GM19240 (cell line): ENCODE measurements around the gene SORBS2.
A peak's percentile ranks its signal among the peaks of the same experiment; 100 is the strongest.
"Not testable (repeated sequence)": the region's sequence is repeated elsewhere in the genome, so short reads cannot be mapped to it uniquely, and the experiment has no call there.

ENCODE experiments used
- DNase-seq: peaks from one replicate; pipeline ENCODE4 v3.0.0; 2011; ENCODE audit warnings: low spot score; ENCODE audit not compliant: insufficient read length

The SORBS2 gene, protein sequence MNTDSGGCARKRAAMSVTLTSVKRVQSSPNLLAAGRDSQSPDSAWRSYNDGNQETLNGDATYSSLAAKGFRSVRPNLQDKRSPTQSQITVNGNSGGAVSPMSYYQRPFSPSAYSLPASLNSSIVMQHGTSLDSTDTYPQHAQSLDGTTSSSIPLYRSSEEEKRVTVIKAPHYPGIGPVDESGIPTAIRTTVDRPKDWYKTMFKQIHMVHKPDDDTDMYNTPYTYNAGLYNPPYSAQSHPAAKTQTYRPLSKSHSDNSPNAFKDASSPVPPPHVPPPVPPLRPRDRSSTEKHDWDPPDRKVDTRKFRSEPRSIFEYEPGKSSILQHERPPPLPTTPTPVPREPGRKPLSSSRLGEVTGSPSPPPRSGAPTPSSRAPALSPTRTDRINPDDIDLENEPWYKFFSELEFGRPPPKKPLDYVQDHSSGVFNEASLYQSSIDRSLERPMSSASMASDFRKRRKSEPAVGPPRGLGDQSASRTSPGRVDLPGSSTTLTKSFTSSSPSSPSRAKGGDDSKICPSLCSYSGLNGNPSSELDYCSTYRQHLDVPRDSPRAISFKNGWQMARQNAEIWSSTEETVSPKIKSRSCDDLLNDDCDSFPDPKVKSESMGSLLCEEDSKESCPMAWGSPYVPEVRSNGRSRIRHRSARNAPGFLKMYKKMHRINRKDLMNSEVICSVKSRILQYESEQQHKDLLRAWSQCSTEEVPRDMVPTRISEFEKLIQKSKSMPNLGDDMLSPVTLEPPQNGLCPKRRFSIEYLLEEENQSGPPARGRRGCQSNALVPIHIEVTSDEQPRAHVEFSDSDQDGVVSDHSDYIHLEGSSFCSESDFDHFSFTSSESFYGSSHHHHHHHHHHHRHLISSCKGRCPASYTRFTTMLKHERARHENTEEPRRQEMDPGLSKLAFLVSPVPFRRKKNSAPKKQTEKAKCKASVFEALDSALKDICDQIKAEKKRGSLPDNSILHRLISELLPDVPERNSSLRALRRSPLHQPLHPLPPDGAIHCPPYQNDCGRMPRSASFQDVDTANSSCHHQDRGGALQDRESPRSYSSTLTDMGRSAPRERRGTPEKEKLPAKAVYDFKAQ (N-terminal part only)

DNA sequence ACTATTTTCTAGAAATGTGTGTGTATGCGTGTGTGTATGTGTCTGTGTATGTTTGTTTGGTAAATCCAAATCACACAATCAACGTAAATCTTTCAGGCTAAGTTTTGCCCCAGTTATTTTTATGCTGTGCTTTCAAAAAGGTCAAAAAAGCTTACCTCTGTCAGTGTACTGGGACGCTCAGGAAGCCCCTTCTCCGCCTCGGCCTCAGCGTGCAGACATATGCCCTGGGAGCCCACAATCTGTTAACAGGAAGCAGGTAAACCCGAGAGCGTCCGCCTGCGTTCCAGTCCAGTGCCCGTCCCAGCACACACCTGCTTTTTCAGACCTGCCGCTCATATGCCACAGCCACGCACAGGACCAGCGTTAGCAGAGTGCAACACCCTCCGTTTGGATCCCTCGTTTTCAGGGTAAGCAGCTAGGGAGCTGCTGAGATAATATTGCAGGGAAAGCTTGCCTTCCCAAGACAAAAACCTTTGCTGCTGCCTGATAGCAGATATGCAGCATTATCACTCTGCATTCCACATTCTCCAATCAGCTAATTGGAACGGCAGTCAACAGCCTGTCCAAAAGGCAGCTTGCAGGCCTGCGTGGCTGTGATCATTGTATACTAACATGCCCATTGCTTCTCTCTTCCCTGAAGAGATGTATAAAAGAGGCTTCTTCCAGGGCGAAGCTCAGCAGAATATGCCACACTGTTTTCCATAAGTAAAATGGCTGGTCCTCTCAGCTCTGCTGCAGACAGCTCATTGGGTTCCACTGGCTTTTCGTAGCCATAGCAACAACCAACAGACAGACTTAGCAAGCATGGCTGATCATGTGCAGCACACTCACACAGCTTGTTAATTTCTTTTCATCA is at the start of gene SORBS2:
Gene SORBS2, minus strand, starts transcription at position 686 of the 856 bp plus-strand sequence. CDS start 121,623 bp downstream, outside the sequence.
- peak; percentile 42 for DNase-seq

DNA sequence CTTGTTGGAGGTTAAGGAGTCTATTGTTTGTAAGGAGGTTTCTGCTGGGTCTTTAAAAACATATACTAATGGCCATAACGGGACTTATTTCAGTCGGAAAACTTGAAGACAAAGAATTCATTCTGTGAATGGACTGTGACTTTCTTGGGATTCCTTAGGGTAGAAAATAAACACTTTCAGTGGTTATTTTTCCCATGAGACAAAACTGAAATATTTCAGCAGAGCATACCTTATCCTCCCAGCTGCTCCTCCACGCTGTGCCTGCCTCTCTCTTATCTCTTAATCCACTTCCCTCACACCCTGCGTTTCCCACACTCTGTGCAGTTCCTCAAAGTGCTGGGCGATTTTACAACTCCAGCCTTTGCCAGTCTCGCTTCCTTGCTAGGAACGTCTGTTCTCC is 47.1 kb upstream of the SORBS2 start:
- no peak for DNase-seq

DNA sequence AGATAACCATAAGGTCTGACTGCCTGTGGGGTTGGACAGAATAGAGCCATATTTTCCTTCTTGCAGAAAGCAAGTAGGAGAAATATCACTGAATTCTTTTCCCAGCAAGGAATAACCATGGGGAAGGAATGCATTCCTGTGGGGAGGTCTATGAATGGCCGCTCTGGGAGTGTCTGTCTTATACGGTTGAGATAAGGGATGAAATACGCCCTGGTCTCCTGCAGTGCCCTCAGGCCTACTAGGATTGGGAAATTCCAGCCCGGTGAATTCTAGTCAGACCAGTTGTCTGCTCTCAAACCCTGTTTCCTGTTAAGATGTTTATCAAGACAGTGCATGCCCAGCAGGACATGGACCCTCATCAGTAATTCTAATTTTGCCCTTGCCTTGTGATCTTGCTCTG is 45.6 kb upstream of the SORBS2 start:
- DNase-seq, result not testable (repeated sequence)

DNA sequence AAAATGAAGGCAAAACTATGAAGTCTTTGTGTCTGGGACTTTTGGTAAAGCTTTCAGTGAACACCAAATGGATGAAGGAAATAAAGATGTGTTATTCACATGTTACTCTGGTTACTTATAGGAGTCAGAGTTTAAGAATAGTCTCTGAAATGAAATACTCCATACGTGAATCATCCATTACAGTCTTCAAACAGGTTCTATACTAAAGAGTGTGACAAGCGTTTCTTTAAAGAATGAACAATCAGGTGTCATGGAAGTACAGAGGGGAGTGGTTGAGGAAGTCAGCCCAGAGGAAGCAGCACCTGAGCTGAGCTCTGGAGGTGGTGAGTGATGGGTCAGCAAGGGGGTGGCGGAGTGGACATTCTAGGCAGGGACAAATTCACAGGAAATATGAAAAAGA is 41.8 kb upstream of the SORBS2 start:
- no peak for DNase-seq

DNA sequence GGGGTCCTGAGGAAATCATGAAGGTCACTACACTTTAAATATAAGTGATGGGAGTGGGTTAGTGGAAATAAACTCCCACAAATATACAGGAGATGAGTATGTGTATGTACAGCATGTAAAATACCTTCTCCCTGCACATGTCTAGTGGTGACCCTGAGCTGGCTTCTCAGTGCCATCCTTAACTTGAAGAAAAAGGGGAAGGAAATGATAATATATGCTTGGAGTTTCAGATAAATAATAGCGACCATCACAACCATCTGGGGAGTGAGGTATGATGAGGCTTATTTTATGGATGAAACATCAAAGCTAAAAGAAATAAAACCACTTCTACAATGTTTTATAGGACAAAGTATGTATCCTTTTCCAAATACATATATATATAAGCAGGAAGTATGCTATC is 41.0 kb upstream of the SORBS2 start:
- no peak for DNase-seq

DNA sequence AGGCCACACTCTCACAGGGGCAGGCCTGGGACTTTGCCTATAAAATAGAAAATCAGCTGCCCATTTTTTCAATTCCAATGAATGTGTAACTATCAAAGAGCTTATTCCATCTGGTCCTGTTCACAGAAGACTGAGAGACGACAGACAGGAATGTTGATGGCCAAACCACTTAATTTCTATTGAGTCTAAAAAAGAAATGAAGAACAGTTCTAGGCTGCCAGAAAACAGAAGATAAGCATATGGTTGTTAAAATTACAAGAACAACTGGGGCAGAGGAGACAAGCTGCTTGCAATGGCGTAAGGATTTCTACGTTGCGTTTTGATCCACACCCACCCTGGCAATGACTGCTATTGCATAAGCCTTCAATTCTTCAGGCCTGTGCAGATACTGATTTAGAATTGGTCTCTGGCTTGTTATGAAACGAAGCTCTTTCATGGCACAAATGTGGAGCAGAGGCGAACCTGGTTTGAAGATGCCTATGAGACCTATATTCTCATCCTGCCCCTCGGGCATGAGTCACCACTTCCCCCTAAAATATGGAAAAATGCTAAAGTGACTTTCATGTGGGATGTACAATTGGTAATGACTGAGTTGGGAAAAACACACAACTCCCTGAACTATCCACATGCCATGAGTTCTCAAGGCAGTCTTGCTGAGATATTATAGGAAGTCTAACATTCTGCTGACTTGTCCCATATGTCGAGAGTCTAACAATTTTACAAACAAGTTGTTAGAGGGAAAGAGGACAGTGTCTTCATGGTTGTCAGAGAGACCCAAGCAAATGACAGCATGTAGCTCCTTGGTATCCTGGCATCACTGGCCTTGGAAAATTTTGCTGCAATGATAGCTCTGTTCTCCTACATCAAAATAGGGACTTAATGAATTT is 37.9 kb upstream of the SORBS2 start:
- no peak for DNase-seq

DNA sequence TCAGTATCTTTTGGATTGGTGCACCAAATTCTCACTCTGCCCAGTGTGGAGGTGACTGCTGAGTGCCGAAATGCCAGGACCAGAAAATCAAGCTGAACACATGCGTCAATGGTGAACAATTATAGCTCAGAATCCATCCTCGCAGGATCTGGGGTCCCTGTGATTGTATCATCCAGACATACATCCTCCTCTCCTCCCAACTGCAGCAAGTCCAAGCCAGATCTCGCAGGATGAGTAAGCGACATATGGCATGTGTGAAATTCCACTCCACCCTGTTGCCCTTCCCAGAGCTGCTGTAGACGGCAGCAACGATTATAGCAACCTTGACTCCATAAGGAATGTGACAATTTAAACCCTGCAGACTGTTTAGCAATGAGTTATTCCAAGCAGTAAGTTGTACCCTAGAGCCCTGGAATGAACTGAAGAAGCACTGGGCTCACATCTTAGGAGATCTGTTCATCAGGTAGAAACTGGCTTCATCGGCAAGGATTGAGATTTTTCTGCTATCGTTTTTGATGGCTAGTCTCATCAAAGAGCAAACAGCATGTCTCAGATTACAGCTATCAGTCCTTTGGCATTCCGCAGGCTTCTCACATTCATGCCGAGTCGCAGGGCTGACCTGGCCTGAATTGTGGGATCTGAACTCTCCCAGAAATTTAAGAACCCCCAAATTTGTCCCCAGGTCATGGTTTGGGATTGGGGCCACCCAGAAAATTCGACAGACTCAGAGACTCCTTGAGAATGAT is 35.5 kb upstream of the SORBS2 start:
- DNase-seq, result no peak

DNA sequence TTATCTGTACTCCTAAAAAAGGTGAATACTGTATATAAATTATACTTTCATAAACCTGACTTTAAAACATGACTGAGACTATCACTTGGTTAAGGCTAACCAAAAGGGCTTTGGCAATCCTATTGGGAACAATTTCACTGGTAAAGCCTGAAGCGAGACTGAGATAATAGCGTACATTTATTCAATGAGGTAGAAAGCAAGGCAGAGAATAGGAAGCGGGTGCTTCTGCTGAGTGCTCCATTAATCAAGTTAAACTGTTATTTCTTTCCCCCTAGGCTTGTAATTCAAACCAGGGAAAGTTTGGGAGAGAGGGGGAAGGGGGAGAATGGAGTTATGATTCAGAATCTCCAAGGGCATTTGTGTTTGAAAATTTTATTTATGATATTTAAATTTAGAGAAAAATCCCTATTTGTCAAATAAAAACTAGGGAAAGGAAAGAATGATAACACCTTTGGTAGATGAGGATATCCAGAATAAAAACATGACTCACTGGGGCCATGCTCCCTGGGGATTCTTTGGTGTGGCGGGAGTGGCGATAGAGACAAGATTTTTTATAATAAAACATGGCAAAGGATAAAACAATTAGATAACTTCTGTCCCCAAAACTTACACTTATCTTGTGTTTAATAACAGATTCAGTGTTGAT is 34.6 kb upstream of the SORBS2 start:
- DNase-seq, result no peak

DNA sequence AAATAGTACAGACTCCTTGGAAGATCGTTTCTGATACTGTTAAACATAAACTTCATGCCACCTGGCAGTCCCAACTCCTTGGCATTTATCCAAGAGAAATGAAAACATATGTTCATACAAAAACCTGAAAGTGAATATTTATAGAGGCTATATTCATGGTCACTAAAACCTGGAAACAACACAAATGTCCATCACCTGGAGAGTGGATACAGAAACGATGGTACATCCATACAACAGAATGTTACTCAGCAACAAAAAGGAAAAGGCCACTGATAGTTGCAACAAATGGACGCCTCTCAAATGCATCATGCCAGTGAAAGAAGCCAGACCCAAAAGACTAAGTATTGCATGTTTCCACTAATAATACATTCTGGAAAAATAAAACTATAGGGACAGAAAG is 34.0 kb upstream of the SORBS2 start:
- no peak for DNase-seq

DNA sequence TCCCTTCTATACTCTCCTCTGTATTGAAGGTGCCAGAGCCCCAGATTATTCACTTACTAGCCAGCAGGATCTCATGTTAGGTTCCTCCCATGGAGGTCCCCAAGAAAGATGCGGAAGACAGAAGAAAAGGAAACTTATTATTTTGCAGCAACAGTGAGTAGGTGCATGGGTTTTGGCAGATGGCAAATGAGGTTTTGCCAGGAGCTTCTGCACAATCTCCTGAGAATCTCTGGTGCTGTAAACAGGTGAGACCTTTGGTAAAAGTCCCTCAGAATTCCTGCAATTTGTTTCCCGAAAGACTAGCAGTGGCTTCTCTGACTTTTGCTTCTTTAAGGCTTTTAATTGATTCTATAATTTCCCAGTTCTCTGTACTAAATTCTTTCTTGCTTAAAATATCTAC is 29.5 kb upstream of the SORBS2 start:
- no peak for DNase-seq

DNA sequence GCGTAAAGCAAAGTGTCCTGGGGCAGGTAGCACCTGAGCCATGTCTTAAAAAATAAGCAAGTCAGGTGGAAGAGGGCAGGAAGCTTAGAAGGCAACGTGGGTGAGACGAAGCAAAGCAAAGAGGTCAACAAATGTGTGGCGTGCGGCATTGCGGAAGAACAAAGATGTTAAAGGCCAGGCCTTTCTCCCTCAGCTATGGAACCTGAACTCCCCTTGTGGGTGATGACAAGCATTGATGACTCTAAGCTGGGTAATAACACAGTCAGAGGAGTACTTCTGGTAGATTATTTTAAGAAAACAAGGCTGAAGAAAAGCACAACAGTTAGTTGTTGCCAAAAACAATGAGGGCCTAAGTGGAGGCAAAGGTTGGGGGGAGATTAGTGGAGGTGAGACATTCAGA is 29.0 kb upstream of the SORBS2 start:
- DNase-seq, result no peak

DNA sequence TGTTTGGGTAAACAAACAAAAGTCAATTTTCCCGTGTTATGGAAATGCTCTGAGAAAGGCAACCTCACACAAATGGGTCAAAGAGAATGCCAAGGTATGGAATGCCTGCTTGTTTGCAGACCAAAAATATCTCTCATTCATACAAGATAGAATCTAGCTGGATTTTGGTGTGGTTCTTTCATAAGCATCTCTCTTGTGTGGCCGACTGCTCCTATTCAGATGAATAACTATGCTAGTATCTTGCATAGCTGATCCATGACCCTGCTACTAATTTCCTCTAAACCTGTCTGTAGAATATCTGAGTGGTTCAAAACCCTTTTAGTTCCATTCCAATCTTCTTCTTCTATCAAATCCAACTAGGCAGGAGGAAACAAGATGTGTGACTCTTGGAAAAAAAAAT is 28.2 kb upstream of the SORBS2 start:
- no peak for DNase-seq

DNA sequence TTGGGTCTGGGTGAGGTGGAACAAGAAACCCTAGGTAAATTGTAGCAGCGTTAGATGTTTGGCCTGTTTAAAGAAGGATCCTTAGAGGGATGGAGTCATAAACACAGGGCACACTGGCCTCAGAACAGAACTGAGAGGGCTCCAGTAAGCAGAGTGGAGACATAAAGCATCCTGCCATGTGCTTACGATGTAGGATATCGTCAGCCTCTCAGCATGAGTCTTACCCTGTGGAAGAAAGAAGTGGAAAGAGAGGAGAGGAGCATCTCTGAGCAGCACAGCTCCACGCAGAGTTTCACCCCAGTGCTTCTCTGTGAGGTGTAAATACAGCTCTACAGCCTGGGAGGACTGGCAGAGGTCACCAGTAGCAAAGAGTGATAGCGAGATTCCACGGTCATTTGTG is 27.8 kb upstream of the SORBS2 start:
- DNase-seq, result no peak

DNA sequence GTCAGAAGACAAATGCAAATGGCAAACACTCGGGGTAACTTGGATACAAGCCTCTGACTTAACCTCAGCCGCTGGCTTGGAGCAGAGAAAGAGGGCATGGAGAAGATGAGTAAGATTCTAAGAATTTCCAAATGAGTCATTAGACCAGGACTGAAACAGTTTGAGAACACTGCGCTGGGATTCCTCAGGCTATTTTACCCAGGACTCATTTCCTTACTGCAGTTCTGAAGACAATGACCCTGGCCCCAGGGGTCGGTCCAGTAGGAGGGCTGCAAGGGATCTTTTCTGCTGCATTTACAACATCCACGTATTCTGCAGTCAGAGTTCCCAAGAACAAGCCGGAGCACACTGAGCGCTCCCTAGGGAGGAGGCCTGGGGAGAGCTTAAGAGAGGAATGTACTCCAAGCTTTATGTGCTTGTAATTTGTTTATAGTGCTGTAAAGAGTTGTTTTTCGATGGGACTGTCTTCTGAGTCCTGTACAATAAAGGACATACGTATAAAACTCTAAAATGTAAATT is 27.3 kb upstream of the SORBS2 start:
- no peak for DNase-seq

DNA sequence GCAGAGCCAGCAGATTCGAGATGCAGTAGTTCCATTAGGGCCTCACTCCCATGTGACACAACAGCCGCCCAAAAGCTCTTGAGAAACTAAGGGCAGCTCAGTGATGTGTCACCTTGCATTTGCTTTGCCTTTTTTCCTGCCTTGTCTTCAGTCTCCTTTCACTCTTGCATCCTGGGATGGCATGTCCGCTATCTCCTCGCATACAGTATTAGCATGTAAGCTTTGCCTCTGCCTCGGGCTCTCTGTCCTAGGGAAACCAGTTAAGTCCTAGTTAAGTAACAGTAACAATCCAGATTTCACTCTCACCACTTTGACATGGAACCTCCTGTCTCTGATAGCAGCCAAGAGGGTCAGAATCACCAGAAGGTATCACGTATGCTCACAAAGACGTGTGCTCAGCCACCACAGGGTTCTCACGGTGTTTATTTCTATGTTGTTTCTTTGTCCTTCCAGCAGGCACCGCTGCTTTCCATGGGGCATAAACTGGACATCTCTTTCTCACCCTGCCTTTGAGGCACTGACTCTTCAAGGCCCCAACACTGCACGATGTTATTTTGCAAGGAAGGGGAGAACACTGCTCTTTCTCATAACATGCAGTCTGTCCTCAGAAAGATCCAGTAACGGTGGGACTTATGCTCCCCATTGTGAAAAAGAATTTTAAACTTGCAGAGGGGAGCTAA is 26.7 kb upstream of the SORBS2 start:
- DNase-seq, result no peak

DNA sequence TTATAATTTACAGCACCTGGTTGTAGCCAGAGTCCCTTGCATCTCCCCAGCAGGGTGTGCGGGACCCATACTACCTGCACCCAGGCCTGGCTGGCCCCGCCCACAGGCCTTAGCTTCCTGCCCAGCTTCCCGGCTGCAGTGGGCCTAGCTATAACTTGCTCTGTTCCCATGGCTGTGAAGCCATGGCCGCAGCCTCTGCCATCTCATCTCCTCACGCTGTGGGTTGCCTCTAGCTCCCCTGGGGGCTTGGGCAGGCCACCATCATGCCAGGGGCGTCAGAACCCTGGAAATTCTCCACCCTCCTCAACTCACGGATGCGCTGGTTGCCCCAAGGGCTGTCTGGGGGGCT is 26.1 kb upstream of the SORBS2 start:
- DNase-seq, result no peak

DNA sequence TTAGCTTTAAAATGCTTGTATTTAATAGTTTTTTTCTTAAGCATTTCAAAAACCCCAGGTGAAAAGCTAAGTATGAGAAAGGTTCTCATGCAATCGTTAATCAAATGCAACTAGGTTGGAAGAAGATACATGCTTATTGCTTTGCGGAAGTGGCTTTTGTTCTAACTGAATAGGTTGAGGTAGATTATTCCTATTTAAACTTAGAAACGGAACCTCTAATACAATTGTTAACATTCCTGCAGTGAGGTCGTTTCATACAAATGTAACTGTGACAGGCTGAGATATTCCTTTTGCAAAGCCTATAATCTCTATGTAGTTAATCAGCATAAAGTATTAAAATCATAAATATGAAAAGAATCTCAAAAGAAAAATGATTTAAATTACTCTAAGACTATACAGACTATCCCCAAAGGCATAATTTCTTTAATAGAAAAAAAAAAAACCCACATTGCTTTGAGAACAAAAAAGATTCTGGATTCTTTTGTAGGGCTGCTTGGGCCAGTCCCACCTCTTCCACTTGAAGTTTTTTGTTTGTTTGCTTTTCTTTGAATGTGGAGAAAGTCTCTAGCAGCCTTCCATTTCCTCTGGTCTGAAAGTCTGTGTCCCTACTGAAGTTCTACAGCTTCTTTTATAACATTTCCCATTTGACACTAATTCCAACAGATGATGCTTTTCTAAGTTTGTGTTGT is 25.6 kb upstream of the SORBS2 start:
- no peak for DNase-seq
